AG20443 (cell line): ENCODE results near the gene CRK.
A peak's percentile ranks its signal among the peaks of the same experiment; 100 is the strongest.
"Not testable (repeated sequence)": the region's sequence is repeated elsewhere in the genome, so short reads cannot be mapped to it uniquely, and the experiment has no call there.

Source experiments
- DNase-seq: peaks from one replicate; pipeline ENCODE4 v3.0.0; 2012; ENCODE audit warnings: low spot score, mixed read lengths

Gene CRK

DNA sequence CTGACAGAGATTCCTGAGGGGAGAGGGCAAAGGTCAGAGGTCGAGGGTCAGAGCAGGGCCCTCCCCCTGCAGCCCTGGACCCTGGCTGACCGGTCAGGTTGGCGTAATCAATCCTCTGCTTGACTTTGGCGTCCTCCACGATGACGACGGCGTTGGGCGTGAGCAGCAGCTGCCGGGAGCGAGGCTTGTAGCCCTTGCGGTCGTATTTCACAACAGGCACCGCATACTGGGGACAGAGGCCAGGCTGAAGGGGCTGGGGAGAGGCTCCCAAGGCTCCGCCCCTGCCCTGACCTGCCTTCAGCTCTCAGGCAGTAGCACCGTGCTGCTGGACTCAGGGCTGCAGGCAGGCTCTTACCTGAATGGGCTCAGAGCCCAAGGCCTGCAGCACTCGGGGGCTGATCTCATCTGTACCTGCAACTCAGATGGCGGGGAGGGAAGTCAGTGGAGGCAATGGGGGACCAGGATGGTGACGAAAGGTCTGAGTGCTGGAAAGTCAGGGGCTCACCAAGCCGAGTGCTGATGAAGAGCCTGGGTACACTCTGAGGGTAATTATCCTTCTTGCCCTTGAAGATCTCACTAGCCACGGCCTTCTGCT, 12.0 kb upstream of the CRK start:
- no peak for DNase-seq

- no peak for DNase-seq
These were observed 11.2 kb upstream of the CRK start for GRCh38 chr17:1467258-1467657.

DNA sequence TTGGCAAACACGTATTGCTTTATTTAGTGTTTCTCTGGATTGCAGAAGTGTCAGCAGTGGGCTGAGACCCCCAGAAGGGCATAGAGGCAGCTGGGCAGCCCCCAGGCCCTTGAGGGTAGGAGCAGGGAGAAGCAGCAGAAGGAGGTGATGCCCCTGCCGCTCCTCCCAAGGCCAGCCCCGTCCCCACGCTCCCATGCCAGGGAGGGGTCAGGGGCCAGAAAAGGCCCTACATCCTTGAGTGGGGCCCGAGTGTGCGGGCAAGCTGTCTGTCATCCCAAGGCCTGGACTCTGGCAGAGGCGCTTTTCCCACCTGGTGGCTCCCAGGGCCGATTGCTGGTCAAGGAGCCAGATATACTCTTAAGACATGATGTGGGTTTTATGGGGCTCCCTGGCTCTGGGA, 8.2 kb upstream of the CRK start:
- no peak for DNase-seq

GRCh38 chr17:1462164-1463112, 6.4 kb upstream of the CRK start:
- no peak for DNase-seq

DNA sequence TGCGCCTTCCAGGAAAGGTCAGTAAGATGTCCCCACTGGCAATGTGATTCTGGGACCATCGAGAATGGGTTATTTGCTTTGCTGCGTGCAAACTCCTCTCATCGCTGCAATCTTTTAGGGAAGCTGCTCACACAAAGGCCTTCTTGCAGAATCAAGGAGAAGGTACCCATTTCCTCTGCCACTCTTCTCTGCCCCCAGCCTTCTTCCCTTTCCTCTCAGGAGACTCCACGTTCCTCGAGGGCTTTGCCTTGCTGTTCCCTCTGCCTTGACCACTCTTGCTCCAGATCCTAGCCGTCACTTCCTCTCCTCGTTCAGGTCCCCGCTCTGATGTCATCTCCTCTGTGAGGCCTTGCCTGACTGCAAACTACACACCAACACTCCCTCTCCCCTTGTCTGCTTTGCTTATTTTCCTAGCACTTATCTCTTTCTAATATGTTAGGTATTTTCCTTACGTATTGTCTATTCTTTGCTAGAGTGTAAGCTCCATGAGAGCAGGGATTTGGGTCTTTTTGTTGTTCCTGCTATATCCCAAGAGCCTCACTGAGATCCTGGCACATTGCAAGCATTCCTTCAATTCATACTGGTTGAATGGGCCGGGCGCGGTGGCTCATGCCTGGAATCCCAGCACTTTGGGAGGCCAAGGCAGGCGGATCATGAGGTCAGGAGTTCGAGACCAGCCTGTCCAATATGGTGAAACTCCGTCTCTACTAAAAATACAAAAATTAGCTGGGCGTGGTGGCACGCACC, 5.3 kb upstream of the CRK start:
- no peak for DNase-seq

GRCh38 chr17:1460233-1460632, 4.2 kb upstream of the CRK start:
- DNase-seq, result peak; percentile 33

DNA sequence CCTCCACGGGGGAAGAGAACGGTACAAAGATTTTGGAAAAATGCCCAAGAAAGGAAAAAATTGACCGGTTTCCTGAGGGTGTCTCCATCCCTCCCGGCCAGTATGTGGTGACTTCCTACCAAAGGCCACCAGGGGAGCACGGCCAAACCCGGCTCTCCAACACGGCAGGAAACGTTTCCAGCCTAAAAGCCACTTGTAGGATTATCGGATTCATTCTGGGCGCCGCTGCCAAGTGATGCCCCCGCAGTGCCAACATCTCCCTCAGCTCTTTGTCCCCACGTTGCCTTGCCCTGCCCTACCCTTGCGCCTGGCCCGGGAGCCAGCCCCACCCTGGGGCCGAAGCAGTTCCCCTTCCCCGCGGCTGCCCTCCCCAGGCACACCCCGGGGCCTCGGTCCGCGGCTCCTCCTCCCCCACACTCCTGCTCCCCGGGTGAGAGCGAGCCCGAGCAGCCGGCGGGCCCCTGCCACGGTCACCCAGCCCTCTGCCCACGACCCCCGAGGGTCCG, 688 bp downstream of the CRK start:
- peak; percentile 83 for DNase-seq

GRCh38 chr17:1454541-1454940, 1.5 kb downstream of the CRK start:
- no peak for DNase-seq

DNA sequence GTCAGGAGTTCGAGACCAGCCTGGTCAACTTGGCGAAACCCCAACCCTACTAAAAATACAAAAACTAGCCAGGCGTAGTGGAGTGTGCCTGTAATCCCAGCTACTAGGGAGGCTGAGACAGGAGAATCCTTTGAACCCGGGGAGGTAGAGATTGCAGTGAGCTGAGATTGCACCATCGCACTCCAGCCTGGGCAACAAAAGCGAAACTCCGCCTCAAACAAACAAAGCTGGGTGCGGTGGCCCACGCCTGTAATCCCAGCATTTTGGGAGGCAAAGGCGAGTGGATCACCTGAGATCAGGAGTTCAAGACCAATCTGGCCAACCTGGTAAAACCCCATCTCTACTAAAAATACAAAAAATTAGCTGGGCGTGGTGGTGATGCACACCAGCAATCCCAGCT, 2.3 kb downstream of the CRK start:
- not testable (repeated sequence) for DNase-seq

DNA sequence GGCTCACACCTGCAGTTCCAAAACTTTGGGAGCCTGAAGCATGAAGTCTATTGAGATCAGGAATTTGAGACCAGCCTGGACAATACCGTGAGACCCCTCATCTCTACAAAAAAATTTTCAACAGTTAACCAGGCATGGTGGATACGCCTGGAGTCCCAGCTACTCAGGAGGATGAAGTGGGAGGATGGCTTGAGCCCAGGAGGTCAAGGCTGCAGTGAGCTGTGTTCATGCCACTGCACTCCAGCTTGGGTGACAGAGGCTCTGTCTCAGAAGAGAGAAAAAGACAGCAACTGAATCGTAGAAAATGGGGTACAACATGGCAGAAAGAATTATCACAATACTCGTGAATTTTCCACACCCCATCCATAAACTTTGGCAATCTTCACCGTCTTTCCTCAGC, 3.2 kb downstream of the CRK start:
- no peak for DNase-seq

GRCh38 chr17:1450261-1450660, 5.8 kb downstream of the CRK start:
- not testable (repeated sequence) for DNase-seq

DNA sequence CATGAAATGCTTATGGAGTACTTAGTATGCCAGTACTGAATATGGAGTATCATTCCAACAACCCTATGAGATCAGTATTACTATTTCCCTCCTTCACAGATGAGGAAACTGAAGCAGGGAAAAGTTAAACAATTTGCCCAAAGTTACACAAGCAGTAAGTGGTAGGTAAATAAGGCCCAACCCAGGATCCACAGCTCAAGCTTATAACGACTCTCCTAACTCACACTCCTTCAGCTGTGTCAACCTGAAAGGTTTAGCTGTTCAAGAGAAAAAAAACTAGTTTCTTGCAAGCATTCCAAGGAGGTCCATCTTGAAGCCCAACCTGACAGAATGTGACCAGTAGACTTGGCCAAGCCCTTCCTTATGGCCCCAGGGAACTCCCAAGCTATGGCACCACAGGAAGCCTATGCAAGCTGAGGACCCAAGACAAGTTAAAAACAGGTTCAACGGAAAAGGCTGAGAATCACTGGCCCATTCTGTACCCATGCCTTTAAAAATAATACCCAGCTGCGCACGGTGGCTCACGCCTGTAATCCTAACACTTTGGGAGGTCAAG, 6.5 kb downstream of the CRK start:
- no peak for DNase-seq

GRCh38 chr17:1447052-1447451, 9.0 kb downstream of the CRK start:
- DNase-seq, result no peak

GRCh38 chr17:1446201-1446600, 9.8 kb downstream of the CRK start:
- DNase-seq, result no peak

GRCh38 chr17:1445695-1446094, 10.3 kb downstream of the CRK start:
- not testable (repeated sequence) for DNase-seq

GRCh38 chr17:1442721-1443120, 13.3 kb downstream of the CRK start:
- DNase-seq, result not testable (repeated sequence)

DNA sequence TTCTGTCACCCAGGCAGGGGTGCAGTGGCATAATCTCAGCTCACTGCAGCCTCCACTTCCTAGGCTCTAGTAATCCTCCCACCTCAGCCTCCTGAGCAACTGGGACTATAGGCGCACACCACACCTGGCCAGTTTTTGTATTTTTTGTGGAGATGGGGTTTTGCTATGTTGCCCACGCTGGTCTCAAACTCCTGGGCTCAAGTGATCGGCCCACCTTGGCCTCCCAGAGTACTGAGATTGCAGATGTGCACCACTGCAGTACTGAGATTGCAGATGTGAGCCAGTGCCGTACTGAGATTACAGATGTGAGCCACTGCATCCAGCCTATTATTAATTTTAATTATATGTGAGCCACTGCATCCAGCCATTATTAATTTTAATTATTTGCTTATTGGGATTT, 13.8 kb downstream of the CRK start:
- no peak for DNase-seq

DNA sequence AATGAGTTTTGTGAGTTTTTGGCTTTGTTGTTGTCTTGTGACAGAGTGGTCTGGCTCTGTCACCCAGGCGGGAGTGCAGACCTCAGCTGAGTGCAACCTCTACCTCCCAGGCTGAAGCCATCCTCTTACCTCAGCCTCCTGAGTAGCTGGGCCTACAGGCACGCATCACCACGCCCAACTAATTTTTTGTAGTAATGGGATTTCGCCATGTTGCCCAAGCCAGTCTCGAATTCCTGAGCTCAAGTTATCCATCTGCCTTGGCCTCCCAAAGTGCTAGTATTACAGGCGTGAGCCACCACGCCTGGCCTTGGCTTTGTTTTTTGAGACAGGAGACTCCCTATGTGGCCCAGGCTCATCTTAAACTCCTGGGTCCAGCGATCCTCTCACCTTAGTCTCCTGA, 15.1 kb downstream of the CRK start:
- DNase-seq, result no peak

GRCh38 chr17:1438593-1439083, 17.4 kb downstream of the CRK start:
- no peak for DNase-seq

GRCh38 chr17:1435326-1435725, 20.7 kb downstream of the CRK start:
- DNase-seq, result no peak

DNA sequence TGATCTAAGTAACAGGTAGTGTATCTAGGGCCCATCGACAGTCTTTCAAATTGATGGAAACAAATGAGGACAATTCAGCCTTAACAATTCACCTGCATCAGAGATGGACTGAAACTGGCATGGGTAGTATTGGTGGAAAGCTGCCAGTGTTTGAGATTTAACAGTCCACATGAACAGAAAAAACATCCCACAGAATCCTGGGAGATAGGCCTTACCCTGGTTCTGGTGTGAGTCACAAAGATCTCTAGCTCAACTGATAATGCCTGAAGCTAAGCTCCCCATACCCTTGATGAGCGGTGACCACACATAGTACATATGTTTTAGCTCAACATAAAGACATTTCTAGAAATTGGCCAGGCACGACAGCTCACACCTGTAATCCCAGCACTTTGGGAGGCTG, 21.9 kb downstream of the CRK start:
- no peak for DNase-seq

DNA sequence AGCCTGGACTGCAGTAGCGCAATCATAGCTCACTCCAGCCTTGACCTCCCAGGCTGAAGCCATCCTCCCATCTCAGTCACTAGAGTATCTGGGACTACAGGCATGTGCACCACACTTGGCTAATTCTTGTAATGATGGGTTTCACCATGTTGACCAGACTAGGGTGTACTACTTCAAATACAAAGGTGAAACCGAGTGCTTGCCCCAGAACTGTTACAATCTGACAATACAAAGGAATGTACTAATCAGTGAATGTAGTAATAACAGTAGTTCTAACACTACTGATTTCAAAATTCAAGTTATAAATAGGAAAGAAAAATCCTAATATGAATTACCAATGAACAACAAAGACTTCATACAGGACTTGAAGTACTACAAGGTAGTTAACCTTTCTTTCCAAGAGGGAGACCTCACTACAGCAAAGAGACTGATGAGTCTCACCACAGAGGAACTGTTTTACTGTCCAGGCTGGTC, 24.4 kb downstream of the CRK start:
- DNase-seq, result no peak
